ENCODE data around the gene LRRC47.

- no peak for TF ChIP-seq CTCF (IDR thresholded peaks at IDR 0.05)
- no peak for TF ChIP-seq POLR2AphosphoS5 (IDR thresholded peaks at IDR 0.05)
- TF ChIP-seq POLR2A (IDR thresholded peaks at IDR 0.05) = no peak
- TF ChIP-seq EP300 (IDR thresholded peaks at IDR 0.05) = no peak
Observed at GRCh38 chr1:3825356-3825755, 29.1 kb upstream of the LRRC47 start.

All from stomach (tissue), 4 donors.